ENCODE results near the gene DMAC1.

Gene DMAC1

GRCh38 chr9:7756088-7756487 lies 43.5 kb downstream of the DMAC1 start:
- no peak for DNase-seq (ENCODE audit: low read depth)

GRCh38 chr9:7752481-7752880 lies 47.1 kb downstream of the DMAC1 start:
- DNase-seq (ENCODE audit: low read depth), result no peak
- no peak for TF ChIP-seq CTCF (conservative IDR thresholded peaks at IDR 0.05; ENCODE audit: control insufficient read depth, insufficient read depth, low read depth, low read length)
- H3K4me3 ChIP-seq (ENCODE audit: control insufficient read depth, low read depth, low read length), result no peak overlapping the region

More at GRCh38 chr9:7756088-7756487, 43.5 kb downstream of the DMAC1 start:
- H3K4me3 ChIP-seq (ENCODE audit: control insufficient read depth, low read depth, low read length), result no peak overlapping the region
- TF ChIP-seq CTCF (conservative IDR thresholded peaks at IDR 0.05; ENCODE audit: control insufficient read depth, insufficient read depth, low read depth, low read length), result no peak
